ENCODE measurements around the gene PRDM10. TPM values are rescaled to one million over a fixed set of nuclear protein-coding genes. Genes with fewer than 3 reads are reported as not detected.

Gene PRDM10
- total RNA-seq, 1 experiment from 2014 or later: 9.8 TPM

- no peak for DNase-seq
- Histone ChIP-seq H3K27ac (ENCODE audit: low read length) (peak overlapping the region; percentile 92), H3K79me2 (ENCODE audit: low read length) (peaks cover 24% of the 10 kb centered on the region), H3K36me3 (ENCODE audit: insufficient read depth, low read length) (no peaks in the 10 kb centered on the region), H3K9ac (ENCODE audit: low read length) (peak overlapping the region; percentile 89), H3K27me3 (ENCODE audit: low read length) (no peaks in the 10 kb centered on the region), H4K20me1 (ENCODE audit: insufficient read depth, low read depth, low read length) (no peaks in the 10 kb centered on the region), H3K4me3 (ENCODE audit: low read length) (peak overlapping the region; percentile 83), H3K9me2 (replicated peaks; ENCODE audit: insufficient read depth, low read length) (no peaks in the 10 kb centered on the region), H2AFZ (ENCODE audit: low read length) (peak overlapping the region; percentile 14; the same call in 1 of the 2 replicates), H3K4me1 (ENCODE audit: low read length) (peaks cover 18% of the 10 kb centered on the region), H3K4me2 (ENCODE audit: low read depth, low read length, poor library complexity, severe bottlenecking) (peak overlapping the region; percentile 94), H3K9me3 (ENCODE audit: low read length) (no peaks in the 10 kb centered on the region)
These were observed 1.0 kb upstream of the PRDM10 start for GRCh38 chr11:130003717-130004001.

- Histone ChIP-seq H3K79me2 (ENCODE audit: low read length) (peaks cover 29% of the 10 kb centered on the region), H3K36me3 (ENCODE audit: insufficient read depth, low read length) (no peaks in the 10 kb centered on the region), H2AFZ (ENCODE audit: low read length) (peak overlapping the region; percentile 71; the same call in 1 of the 2 replicates), H4K20me1 (ENCODE audit: insufficient read depth, low read depth, low read length) (no peaks in the 10 kb centered on the region), H3K9ac (ENCODE audit: low read length) (peak overlapping the region; percentile 89), H3K4me1 (ENCODE audit: low read length) (peaks cover 24% of the 10 kb centered on the region), H3K27ac (ENCODE audit: low read length) (peak overlapping the region; percentile 92), H3K27me3 (ENCODE audit: low read length) (no peaks in the 10 kb centered on the region), H3K4me2 (ENCODE audit: low read depth, low read length, poor library complexity, severe bottlenecking) (peak overlapping the region; percentile 94), H3K9me2 (replicated peaks; ENCODE audit: insufficient read depth, low read length) (no peaks in the 10 kb centered on the region), H3K9me3 (ENCODE audit: low read length) (no peaks in the 10 kb centered on the region), H3K4me3 (ENCODE audit: low read length) (peak overlapping the region; percentile 83)
- peak; percentile 95 for DNase-seq
These were observed 446 bp upstream of the PRDM10 start for GRCh38 chr11:130002846-130003716.

GRCh38 chr11:130001461-130002351 is 929 bp downstream of the PRDM10 start:
- peak overlapping the region; percentile 89 for H3K9ac ChIP-seq (ENCODE audit: low read length)
- H3K9me3 ChIP-seq (ENCODE audit: low read length): no peaks in the 10 kb centered on the region
- peak overlapping the region; percentile 92 for H3K27ac ChIP-seq (ENCODE audit: low read length)
- H3K4me2 ChIP-seq (ENCODE audit: low read depth, low read length, poor library complexity, severe bottlenecking): peak overlapping the region; percentile 94
- peak; percentile 58 for DNase-seq
- no peaks in the 10 kb centered on the region for H3K9me2 ChIP-seq (replicated peaks; ENCODE audit: insufficient read depth, low read length)
- no peak overlapping the region for H2AFZ ChIP-seq (ENCODE audit: low read length)
- H3K36me3 ChIP-seq (ENCODE audit: insufficient read depth, low read length): no peaks in the 10 kb centered on the region
- peaks cover 36% of the 10 kb centered on the region for H3K79me2 ChIP-seq (ENCODE audit: low read length)
- H4K20me1 ChIP-seq (ENCODE audit: insufficient read depth, low read depth, low read length): no peaks in the 10 kb centered on the region
- H3K4me3 ChIP-seq (ENCODE audit: low read length): peak overlapping the region; percentile 83
- no peaks in the 10 kb centered on the region for H3K27me3 ChIP-seq (ENCODE audit: low read length)
- peaks cover 29% of the 10 kb centered on the region for H3K4me1 ChIP-seq (ENCODE audit: low read length)

GRCh38 chr11:130000552-130001176 is 2.0 kb downstream of the PRDM10 start:
- peaks cover 41% of the 10 kb centered on the region for H3K79me2 ChIP-seq (ENCODE audit: low read length)
- peak overlapping the region; percentile 92 for H3K27ac ChIP-seq (ENCODE audit: low read length)
- H3K4me2 ChIP-seq (ENCODE audit: low read depth, low read length, poor library complexity, severe bottlenecking): peak overlapping the region; percentile 81
- DNase-seq: no peak
- peak overlapping the region; percentile 89 for H3K9ac ChIP-seq (ENCODE audit: low read length)
- no peaks in the 10 kb centered on the region for H3K27me3 ChIP-seq (ENCODE audit: low read length)
- H3K4me3 ChIP-seq (ENCODE audit: low read length): peak overlapping the region; percentile 83
- no peaks in the 10 kb centered on the region for H3K9me2 ChIP-seq (replicated peaks; ENCODE audit: insufficient read depth, low read length)
- no peaks in the 10 kb centered on the region for H3K36me3 ChIP-seq (ENCODE audit: insufficient read depth, low read length)
- no peak overlapping the region for H2AFZ ChIP-seq (ENCODE audit: low read length)
- H4K20me1 ChIP-seq (ENCODE audit: insufficient read depth, low read depth, low read length): no peaks in the 10 kb centered on the region
- H3K4me1 ChIP-seq (ENCODE audit: low read length): peaks cover 29% of the 10 kb centered on the region
- no peaks in the 10 kb centered on the region for H3K9me3 ChIP-seq (ENCODE audit: low read length)

- Histone ChIP-seq H3K9me3 (ENCODE audit: low read length) (no peaks in the 10 kb centered on the region), H3K79me2 (ENCODE audit: low read length) (peaks cover 47% of the 10 kb centered on the region), H3K27me3 (ENCODE audit: low read length) (no peaks in the 10 kb centered on the region), H3K4me2 (ENCODE audit: low read depth, low read length, poor library complexity, severe bottlenecking) (no peak overlapping the region), H4K20me1 (ENCODE audit: insufficient read depth, low read depth, low read length) (no peaks in the 10 kb centered on the region), H3K9ac (ENCODE audit: low read length) (no peak overlapping the region), H2AFZ (ENCODE audit: low read length) (no peak overlapping the region), H3K27ac (ENCODE audit: low read length) (no peak overlapping the region), H3K36me3 (ENCODE audit: insufficient read depth, low read length) (no peaks in the 10 kb centered on the region), H3K4me1 (ENCODE audit: low read length) (peaks cover 35% of the 10 kb centered on the region), H3K4me3 (ENCODE audit: low read length) (no peak overlapping the region), H3K9me2 (replicated peaks; ENCODE audit: insufficient read depth, low read length) (no peaks in the 10 kb centered on the region)
- no peak for DNase-seq
These were observed 3.2 kb downstream of the PRDM10 start for GRCh38 chr11:129999407-129999806.

GRCh38 chr11:129998905-129999304 is 3.7 kb downstream of the PRDM10 start:
- H4K20me1 ChIP-seq (ENCODE audit: insufficient read depth, low read depth, low read length): no peaks in the 10 kb centered on the region
- no peak overlapping the region for H3K27ac ChIP-seq (ENCODE audit: low read length)

GRCh38 chr11:129998107-129998506 is 4.5 kb downstream of the PRDM10 start:
- H3K79me2 ChIP-seq (ENCODE audit: low read length): peaks cover 47% of the 10 kb centered on the region
- H3K27me3 ChIP-seq (ENCODE audit: low read length): no peaks in the 10 kb centered on the region
- H3K4me3 ChIP-seq (ENCODE audit: low read length): no peak overlapping the region
- H3K4me1 ChIP-seq (ENCODE audit: low read length): peaks cover 38% of the 10 kb centered on the region
- H2AFZ ChIP-seq (ENCODE audit: low read length): no peak overlapping the region
- DNase-seq: no peak
- no peaks in the 10 kb centered on the region for H3K9me2 ChIP-seq (replicated peaks; ENCODE audit: insufficient read depth, low read length)
- no peaks in the 10 kb centered on the region for H3K9me3 ChIP-seq (ENCODE audit: low read length)
- no peaks in the 10 kb centered on the region for H3K36me3 ChIP-seq (ENCODE audit: insufficient read depth, low read length)
- no peak overlapping the region for H3K9ac ChIP-seq (ENCODE audit: low read length)
- no peak overlapping the region for H3K4me2 ChIP-seq (ENCODE audit: low read depth, low read length, poor library complexity, severe bottlenecking)
- H3K27ac ChIP-seq (ENCODE audit: low read length): peak overlapping the region; percentile 41
- no peaks in the 10 kb centered on the region for H4K20me1 ChIP-seq (ENCODE audit: insufficient read depth, low read depth, low read length)

More at GRCh38 chr11:129998905-129999304, 3.7 kb downstream of the PRDM10 start:
- DNase-seq: no peak
- Histone ChIP-seq H3K27me3 (ENCODE audit: low read length) (no peaks in the 10 kb centered on the region), H3K79me2 (ENCODE audit: low read length) (peaks cover 47% of the 10 kb centered on the region), H2AFZ (ENCODE audit: low read length) (no peak overlapping the region), H3K36me3 (ENCODE audit: insufficient read depth, low read length) (no peaks in the 10 kb centered on the region), H3K9me3 (ENCODE audit: low read length) (no peaks in the 10 kb centered on the region), H3K9ac (ENCODE audit: low read length) (no peak overlapping the region), H3K4me1 (ENCODE audit: low read length) (peaks cover 36% of the 10 kb centered on the region), H3K9me2 (replicated peaks; ENCODE audit: insufficient read depth, low read length) (no peaks in the 10 kb centered on the region), H3K4me3 (ENCODE audit: low read length) (no peak overlapping the region), H3K4me2 (ENCODE audit: low read depth, low read length, poor library complexity, severe bottlenecking) (no peak overlapping the region)

- no peaks in the 10 kb centered on the region for H3K27me3 ChIP-seq (ENCODE audit: low read length)
- no peak overlapping the region; the same call in 1 of the 2 replicates for H3K27ac ChIP-seq (ENCODE audit: low read length)
- no peaks in the 10 kb centered on the region for H4K20me1 ChIP-seq (ENCODE audit: insufficient read depth, low read depth, low read length)
- H3K4me3 ChIP-seq (ENCODE audit: low read length): no peak overlapping the region
- H3K79me2 ChIP-seq (ENCODE audit: low read length): peaks cover 51% of the 10 kb centered on the region
- no peaks in the 10 kb centered on the region for H3K36me3 ChIP-seq (ENCODE audit: insufficient read depth, low read length)
- DNase-seq: no peak
- no peak overlapping the region for H2AFZ ChIP-seq (ENCODE audit: low read length)
- H3K4me1 ChIP-seq (ENCODE audit: low read length): peaks cover 44% of the 10 kb centered on the region
- H3K4me2 ChIP-seq (ENCODE audit: low read depth, low read length, poor library complexity, severe bottlenecking): no peak overlapping the region
- no peak overlapping the region for H3K9ac ChIP-seq (ENCODE audit: low read length)
- no peaks in the 10 kb centered on the region for H3K9me3 ChIP-seq (ENCODE audit: low read length)
- no peaks in the 10 kb centered on the region for H3K9me2 ChIP-seq (replicated peaks; ENCODE audit: insufficient read depth, low read length)
These were observed 5.1 kb downstream of the PRDM10 start for GRCh38 chr11:129997513-129997912.

Data from Karpas-422 (cell line).